ENCODE data around the gene SELPLG. TPM values are rescaled to one million over a fixed set of nuclear protein-coding genes. Genes with fewer than 3 reads are reported as not detected.

Gene SELPLG
- total and polyA plus RNA-seq, 2 experiments from 2014 or later: 4.4 to 6.7 TPM

DNA sequence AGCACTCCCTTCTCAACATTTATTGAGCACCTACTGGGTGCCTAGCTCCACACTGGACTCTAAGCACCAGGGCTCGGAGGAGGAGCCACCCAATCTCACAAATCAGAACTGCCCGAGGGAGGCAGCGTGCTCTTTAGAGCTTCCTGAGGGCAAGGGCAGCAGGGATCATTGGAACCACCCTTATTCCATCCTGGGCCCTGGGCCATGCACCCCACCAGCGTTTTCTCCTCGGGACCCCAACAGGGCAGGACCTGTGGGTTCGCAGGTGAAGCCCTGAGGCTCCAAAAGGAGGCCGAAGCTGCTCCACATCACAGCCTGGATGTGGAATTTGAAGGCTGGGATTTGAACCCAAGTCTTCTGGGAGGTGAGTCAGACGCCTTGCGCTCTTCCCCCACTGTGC lies 51.2 kb downstream of the SELPLG start:
- TF ChIP-seq EZH2phosphoT487 (IDR thresholded peaks at IDR 0.05; ENCODE audit: insufficient read depth, low read depth) (no peak), EZH2 (IDR thresholded peaks at IDR 0.05; ENCODE audit: insufficient read depth, poor library complexity, severe bottlenecking) (no peak)
- Histone ChIP-seq H3K27ac (no peak overlapping the region), H3K4me3 (no peak overlapping the region), H3K9me2 (ENCODE audit: insufficient read depth) (no peaks in the 10 kb centered on the region), H3K4me2 (ENCODE audit: unreplicated experiment) (no peak overlapping the region), H4K20me1 (ENCODE audit: insufficient read depth) (no peaks in the 10 kb centered on the region), H3F3A (ENCODE audit: insufficient read depth) (no peaks in the 10 kb centered on the region), H3K27me3 (replicated peaks; ENCODE audit: insufficient read depth) (no peaks in the 10 kb centered on the region), H3K79me2 (ENCODE audit: insufficient read depth) (no peaks in the 10 kb centered on the region), H2AFZ (no peak overlapping the region), H3K9me3 (ENCODE audit: low read depth) (no peaks in the 10 kb centered on the region), H3K36me3 (ENCODE audit: low read depth) (no peaks in the 10 kb centered on the region), H3K9ac (no peak overlapping the region), H3K4me1 (ENCODE audit: insufficient read depth) (no peaks in the 10 kb centered on the region)
- no peak for DNase-seq
- WGBS, 2 experiments (ENCODE audit: low coverage in 1 of 2, low lambda C conversion rate in 2 of 2, missing lambda C conversion rate in 2 of 2): 78 to 81% methylated on average over 9 of the region's 9 CpGs
- in situ Hi-C loops (cut with MboI): no loop called here

DNA sequence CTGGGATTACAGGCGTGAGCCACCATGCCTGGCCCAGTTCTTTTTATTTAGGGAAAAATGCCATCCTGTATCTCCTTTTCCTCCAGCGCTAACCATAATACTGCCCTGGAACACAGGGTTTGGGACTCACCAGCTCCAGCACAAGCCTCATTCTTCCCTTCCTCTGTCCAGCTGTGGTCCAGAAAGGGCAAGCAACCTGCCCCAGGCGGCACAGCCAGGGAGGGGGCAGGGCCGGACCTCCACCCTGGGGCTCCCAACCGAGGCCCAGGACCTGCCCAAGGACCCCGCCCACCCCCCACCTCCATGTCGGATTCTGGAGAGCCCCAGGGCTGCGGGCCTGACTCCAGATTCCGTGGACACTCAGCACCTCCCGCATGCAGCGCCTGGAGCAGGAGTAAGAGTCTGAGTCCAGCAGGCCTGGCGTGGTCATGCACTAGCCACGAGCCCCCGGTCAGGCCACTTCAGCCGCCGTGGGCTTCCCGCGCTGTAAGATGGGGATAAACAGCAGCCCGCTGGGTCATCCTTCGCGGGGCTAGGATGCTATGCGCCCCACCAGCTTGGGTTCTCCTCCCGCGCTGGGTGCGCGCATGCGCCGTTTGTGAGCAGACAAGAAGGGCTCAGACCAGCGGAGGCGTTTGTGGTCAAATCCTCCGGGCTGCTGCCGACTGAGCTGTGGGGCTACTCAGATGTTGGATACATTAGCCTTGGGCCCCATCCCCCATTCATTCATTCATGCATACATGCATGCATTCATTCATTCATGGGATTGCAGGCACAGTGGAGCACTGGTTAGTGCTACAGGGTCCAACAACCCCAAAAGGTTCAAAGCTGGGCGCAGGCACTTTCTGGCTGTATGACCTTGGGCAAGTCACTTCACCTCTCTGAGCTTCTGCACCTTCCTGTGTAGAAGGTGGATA lies 52.1 kb downstream of the SELPLG start:
- no peak for DNase-seq
- Histone ChIP-seq H3K9ac (no peak overlapping the region), H3K4me2 (ENCODE audit: unreplicated experiment) (no peak overlapping the region), H3F3A (ENCODE audit: insufficient read depth) (0 out of 2 replicates have a peak, but pooled peaks cover 2% of the 10 kb centered on the region), H3K9me3 (ENCODE audit: low read depth) (no peaks in the 10 kb centered on the region), H3K27me3 (replicated peaks; ENCODE audit: insufficient read depth) (no peaks in the 10 kb centered on the region), H3K4me3 (no peak overlapping the region), H4K20me1 (ENCODE audit: insufficient read depth) (no peaks in the 10 kb centered on the region), H3K27ac (no peak overlapping the region), H3K4me1 (ENCODE audit: insufficient read depth) (no peaks in the 10 kb centered on the region), H3K9me2 (ENCODE audit: insufficient read depth) (no peaks in the 10 kb centered on the region), H3K79me2 (ENCODE audit: insufficient read depth) (no peaks in the 10 kb centered on the region), H2AFZ (no peak overlapping the region), H3K36me3 (ENCODE audit: low read depth) (no peaks in the 10 kb centered on the region)
- WGBS, 2 experiments (ENCODE audit: low coverage in 1 of 2, low lambda C conversion rate in 2 of 2, missing lambda C conversion rate in 2 of 2): 87 to 88% methylated on average over 33 of the region's 33 CpGs
- in situ Hi-C loops (cut with MboI): no loop called here
- TF ChIP-seq EZH2phosphoT487 (IDR thresholded peaks at IDR 0.05; ENCODE audit: insufficient read depth, low read depth): no peak

DNA sequence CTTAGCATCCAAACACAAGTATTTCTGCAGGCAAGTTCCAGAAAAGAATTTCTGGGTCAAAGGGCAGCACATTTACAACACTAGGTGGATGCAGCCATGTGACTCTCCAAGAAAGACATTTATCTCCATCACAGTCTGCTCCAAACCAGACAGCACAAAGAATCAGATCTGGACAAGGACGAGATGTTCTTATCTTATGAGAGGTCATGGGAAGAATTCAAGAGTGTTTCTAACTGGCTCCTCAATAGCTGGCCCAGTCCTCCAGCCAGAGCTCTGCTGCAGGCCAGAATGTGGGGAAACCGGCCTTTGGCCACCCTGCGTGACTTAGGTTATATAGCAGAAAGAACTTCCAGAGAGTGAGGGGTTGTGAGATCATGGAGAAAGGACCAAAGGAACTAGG lies 53.2 kb downstream of the SELPLG start:
- Histone ChIP-seq H3K4me3 (no peak overlapping the region), H2AFZ (no peak overlapping the region), H3K9me2 (ENCODE audit: insufficient read depth) (no peaks in the 10 kb centered on the region), H4K20me1 (ENCODE audit: insufficient read depth) (no peaks in the 10 kb centered on the region), H3K36me3 (ENCODE audit: low read depth) (no peaks in the 10 kb centered on the region), H3K79me2 (ENCODE audit: insufficient read depth) (no peaks in the 10 kb centered on the region), H3K9ac (no peak overlapping the region), H3K27ac (no peak overlapping the region), H3K27me3 (replicated peaks; ENCODE audit: insufficient read depth) (no peaks in the 10 kb centered on the region), H3F3A (ENCODE audit: insufficient read depth) (0 out of 2 replicates have a peak, but pooled peaks cover 7% of the 10 kb centered on the region), H3K4me1 (ENCODE audit: insufficient read depth) (no peaks in the 10 kb centered on the region), H3K9me3 (ENCODE audit: low read depth) (no peaks in the 10 kb centered on the region), H3K4me2 (ENCODE audit: unreplicated experiment) (no peak overlapping the region)
- DNase-seq: no peak
- in situ Hi-C loops (cut with MboI): no loop called here
- no peak for TF ChIP-seq EZH2 (IDR thresholded peaks at IDR 0.05; ENCODE audit: insufficient read depth, poor library complexity, severe bottlenecking)
- no peak for TF ChIP-seq EZH2phosphoT487 (IDR thresholded peaks at IDR 0.05; ENCODE audit: insufficient read depth, low read depth)
- WGBS, 2 experiments (ENCODE audit: low coverage in 1 of 2, low lambda C conversion rate in 2 of 2, missing lambda C conversion rate in 2 of 2): 24 to 37% methylated on average over 2 to 3 of the region's 3 CpGs

DNA sequence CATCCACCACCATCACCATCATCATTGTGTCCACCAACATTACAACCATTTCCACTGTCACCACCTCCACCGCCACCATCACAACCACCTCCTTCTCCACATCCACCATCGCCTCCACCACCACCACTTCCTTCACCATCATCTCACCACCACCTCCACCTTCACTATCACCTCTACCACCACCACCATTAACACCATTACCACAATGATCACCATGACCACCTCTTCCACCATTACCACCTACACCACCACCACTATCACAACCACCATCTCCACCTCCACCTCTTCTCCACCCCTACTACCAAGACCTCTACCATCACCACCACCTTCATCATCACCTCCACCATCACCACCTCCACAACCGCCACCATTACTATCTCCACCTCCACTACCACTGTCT lies 54.9 kb downstream of the SELPLG start:
- H3K9ac ChIP-seq: no peak overlapping the region
- H3K27me3 ChIP-seq (replicated peaks; ENCODE audit: insufficient read depth): no peaks in the 10 kb centered on the region
- no peaks in the 10 kb centered on the region for H3K9me3 ChIP-seq (ENCODE audit: low read depth)
- H3K9me2 ChIP-seq (ENCODE audit: insufficient read depth): no peaks in the 10 kb centered on the region
- WGBS, 2 experiments (ENCODE audit: low coverage in 1 of 2, low lambda C conversion rate in 2 of 2, missing lambda C conversion rate in 2 of 2): 79 to 80% methylated on average over 3 of the region's 3 CpGs
- no peaks in the 10 kb centered on the region for H3K4me1 ChIP-seq (ENCODE audit: insufficient read depth)
- in situ Hi-C loops (cut with MboI): no loop called here
- DNase-seq: no peak
- H3K4me3 ChIP-seq: no peak overlapping the region
- no peaks in the 10 kb centered on the region for H3K79me2 ChIP-seq (ENCODE audit: insufficient read depth)
- no peak overlapping the region for H3K27ac ChIP-seq
- no peaks in the 10 kb centered on the region for H4K20me1 ChIP-seq (ENCODE audit: insufficient read depth)
- 0 out of 2 replicates have a peak, but pooled peaks cover 7% of the 10 kb centered on the region for H3F3A ChIP-seq (ENCODE audit: insufficient read depth)
- no peak overlapping the region for H3K4me2 ChIP-seq (ENCODE audit: unreplicated experiment)
- H3K36me3 ChIP-seq (ENCODE audit: low read depth): no peaks in the 10 kb centered on the region
- no peak overlapping the region for H2AFZ ChIP-seq
- no peak for TF ChIP-seq EZH2 (IDR thresholded peaks at IDR 0.05; ENCODE audit: insufficient read depth, poor library complexity, severe bottlenecking)
- TF ChIP-seq EZH2phosphoT487 (IDR thresholded peaks at IDR 0.05; ENCODE audit: insufficient read depth, low read depth): no peak

Measured in GM23248 (cell line).